ENCODE measurements around the gene UPP2. TPM values are rescaled to one million over a fixed set of nuclear protein-coding genes. Genes with fewer than 3 reads are reported as not detected.

The UPP2 gene
- total RNA-seq, 1 experiment from 2014 or later, result not detected

DNA sequence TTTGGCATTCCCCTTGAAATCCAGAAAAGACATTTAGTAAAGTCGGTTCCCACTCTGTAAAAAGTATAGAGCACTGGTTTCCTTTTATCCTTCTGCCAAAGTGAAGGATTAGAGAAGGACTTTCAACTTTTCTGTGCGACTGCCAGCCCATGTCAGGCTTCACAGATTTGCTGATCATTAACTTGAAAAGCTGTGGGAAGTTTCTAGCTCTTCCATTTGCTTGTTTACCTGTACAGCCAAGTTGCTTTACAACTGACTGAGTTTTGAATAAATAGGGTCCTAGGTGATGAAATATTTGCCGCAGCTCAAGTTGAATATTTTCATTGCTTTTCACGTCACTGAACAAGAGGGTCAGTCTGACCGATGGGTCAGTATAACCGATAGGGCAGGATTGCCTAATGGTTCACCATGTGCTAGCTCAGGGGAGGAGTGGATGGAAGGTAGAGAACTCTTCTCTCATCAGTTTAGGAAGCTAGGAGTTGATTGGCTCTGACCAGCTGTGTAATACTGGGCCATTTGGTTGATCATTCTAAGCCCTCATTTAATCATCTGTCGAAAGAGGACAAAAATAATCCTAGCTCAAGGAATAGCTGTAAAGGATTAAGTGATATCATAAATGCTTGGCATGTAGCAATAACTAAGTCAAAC is 30.4 kb downstream of the UPP2 start:
- in situ Hi-C loops (cut with HindIII; ENCODE audit: low pct_unique_long_range_greater_than_20kb, low sequenced_read_pairs) (no loop called here), intact Hi-C loops (cut with micrococcal nuclease; ENCODE audit: unreplicated experiment) (no loop called here)
- no peak overlapping the region for H3K27ac ChIP-seq (ENCODE audit: low read length)
- H3K4me3 ChIP-seq (ENCODE audit: low read depth in 2 of 2, low read length in 2 of 2), result no peak overlapping the region
- no TSS peak for BruUV-seq (replicated peaks)
- peaks cover 8% of the 10 kb centered on the region for H3K27me3 ChIP-seq (ENCODE audit: control insufficient read depth, insufficient read depth, low read length)
- CTCF ChIA-PET, result no interaction called here
- H3K4me1 ChIP-seq (ENCODE audit: control insufficient read depth, insufficient read depth, low read length), result no peaks in the 10 kb centered on the region
- ATAC-seq (no peak), DNase-seq (ENCODE audit: low read depth, low spot score) (no peak)
- no peaks in the 10 kb centered on the region for H3K36me3 ChIP-seq (ENCODE audit: control insufficient read depth, insufficient read depth, low read length)
- TF ChIP-seq POLR2AphosphoS5 (IDR thresholded peaks at IDR 0.05; ENCODE audit: low read depth, low read length) (no peak), TCF7L2 (IDR thresholded peaks at IDR 0.05; ENCODE audit: low read depth, low read length) (no peak), SIN3A (IDR thresholded peaks at IDR 0.05; ENCODE audit: borderline replicate concordance, insufficient read depth, low read depth, low read length) (no peak)
- TF ChIP-seq, protein P1, sequence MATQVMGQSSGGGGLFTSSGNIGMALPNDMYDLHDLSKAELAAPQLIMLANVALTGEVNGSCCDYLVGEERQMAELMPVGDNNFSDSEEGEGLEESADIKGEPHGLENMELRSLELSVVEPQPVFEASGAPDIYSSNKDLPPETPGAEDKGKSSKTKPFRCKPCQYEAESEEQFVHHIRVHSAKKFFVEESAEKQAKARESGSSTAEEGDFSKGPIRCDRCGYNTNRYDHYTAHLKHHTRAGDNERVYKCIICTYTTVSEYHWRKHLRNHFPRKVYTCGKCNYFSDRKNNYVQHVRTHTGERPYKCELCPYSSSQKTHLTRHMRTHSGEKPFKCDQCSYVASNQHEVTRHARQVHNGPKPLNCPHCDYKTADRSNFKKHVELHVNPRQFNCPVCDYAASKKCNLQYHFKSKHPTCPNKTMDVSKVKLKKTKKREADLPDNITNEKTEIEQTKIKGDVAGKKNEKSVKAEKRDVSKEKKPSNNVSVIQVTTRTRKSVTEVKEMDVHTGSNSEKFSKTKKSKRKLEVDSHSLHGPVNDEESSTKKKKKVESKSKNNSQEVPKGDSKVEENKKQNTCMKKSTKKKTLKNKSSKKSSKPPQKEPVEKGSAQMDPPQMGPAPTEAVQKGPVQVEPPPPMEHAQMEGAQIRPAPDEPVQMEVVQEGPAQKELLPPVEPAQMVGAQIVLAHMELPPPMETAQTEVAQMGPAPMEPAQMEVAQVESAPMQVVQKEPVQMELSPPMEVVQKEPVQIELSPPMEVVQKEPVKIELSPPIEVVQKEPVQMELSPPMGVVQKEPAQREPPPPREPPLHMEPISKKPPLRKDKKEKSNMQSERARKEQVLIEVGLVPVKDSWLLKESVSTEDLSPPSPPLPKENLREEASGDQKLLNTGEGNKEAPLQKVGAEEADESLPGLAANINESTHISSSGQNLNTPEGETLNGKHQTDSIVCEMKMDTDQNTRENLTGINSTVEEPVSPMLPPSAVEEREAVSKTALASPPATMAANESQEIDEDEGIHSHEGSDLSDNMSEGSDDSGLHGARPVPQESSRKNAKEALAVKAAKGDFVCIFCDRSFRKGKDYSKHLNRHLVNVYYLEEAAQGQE (IDR thresholded peaks at IDR 0.05; ENCODE audit: insufficient read depth in 1 of 2, low read depth in 2 of 2, low read length in 1 of 2), result no peak
- TF ChIP-seq, protein P2, sequence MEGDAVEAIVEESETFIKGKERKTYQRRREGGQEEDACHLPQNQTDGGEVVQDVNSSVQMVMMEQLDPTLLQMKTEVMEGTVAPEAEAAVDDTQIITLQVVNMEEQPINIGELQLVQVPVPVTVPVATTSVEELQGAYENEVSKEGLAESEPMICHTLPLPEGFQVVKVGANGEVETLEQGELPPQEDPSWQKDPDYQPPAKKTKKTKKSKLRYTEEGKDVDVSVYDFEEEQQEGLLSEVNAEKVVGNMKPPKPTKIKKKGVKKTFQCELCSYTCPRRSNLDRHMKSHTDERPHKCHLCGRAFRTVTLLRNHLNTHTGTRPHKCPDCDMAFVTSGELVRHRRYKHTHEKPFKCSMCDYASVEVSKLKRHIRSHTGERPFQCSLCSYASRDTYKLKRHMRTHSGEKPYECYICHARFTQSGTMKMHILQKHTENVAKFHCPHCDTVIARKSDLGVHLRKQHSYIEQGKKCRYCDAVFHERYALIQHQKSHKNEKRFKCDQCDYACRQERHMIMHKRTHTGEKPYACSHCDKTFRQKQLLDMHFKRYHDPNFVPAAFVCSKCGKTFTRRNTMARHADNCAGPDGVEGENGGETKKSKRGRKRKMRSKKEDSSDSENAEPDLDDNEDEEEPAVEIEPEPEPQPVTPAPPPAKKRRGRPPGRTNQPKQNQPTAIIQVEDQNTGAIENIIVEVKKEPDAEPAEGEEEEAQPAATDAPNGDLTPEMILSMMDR (IDR thresholded peaks at IDR 0.05), result no peak
- POLR2A ChIA-PET, result no interaction called here
- H3K9me3 ChIP-seq (ENCODE audit: control insufficient read depth, insufficient read depth, low read depth, low read length), result no peaks in the 10 kb centered on the region

DNA sequence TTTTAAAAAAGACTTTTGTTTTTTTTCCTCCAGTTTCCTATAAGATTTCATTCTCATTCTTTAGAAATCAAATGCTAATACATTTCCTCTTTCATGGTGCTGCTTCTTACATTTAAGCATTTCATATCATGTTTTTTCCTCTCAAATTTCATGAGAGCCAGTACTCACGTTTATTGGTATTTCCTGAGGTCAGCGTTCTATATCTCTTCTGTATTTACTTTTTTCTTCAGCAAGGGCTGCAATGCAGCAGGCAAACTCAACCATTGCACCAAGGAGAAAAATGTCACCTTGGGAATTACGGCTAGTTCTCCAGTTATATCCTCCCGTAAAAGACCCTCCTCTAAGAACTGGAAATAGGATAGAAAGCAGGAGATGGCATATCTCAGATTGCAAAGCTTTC is 32.4 kb downstream of the UPP2 start:
- no peaks in the 10 kb centered on the region for H3K36me3 ChIP-seq (ENCODE audit: control insufficient read depth, insufficient read depth, low read length)
- ChIA-PET CTCF (no interaction called here), POLR2A (no interaction called here)
- H3K27me3 ChIP-seq (ENCODE audit: control insufficient read depth, insufficient read depth, low read length), result peaks cover 8% of the 10 kb centered on the region
- H3K4me1 ChIP-seq (ENCODE audit: control insufficient read depth, insufficient read depth, low read length), result no peaks in the 10 kb centered on the region
- intact Hi-C loops (cut with micrococcal nuclease; ENCODE audit: unreplicated experiment), result no loop called here
- TF ChIP-seq, protein P2 (IDR thresholded peaks at IDR 0.05), result no peak
- TF ChIP-seq POLR2AphosphoS5 (IDR thresholded peaks at IDR 0.05; ENCODE audit: low read depth, low read length) (no peak), SIN3A (IDR thresholded peaks at IDR 0.05; ENCODE audit: borderline replicate concordance, insufficient read depth, low read depth, low read length) (no peak), TCF7L2 (IDR thresholded peaks at IDR 0.05; ENCODE audit: low read depth, low read length) (no peak)
- TF ChIP-seq, protein P1 (IDR thresholded peaks at IDR 0.05; ENCODE audit: insufficient read depth in 1 of 2, low read depth in 2 of 2, low read length in 1 of 2), result no peak
- no peaks in the 10 kb centered on the region for H3K9me3 ChIP-seq (ENCODE audit: control insufficient read depth, insufficient read depth, low read depth, low read length)
- in situ Hi-C loops (cut with HindIII; ENCODE audit: low pct_unique_long_range_greater_than_20kb, low sequenced_read_pairs), result no loop called here
- no TSS peak for BruUV-seq (replicated peaks)
- H3K4me3 ChIP-seq (ENCODE audit: low read depth in 2 of 2, low read length in 2 of 2), result no peak overlapping the region
- DNase-seq (ENCODE audit: low read depth, low spot score) (no peak), ATAC-seq (no peak)
- H3K27ac ChIP-seq (ENCODE audit: low read length), result no peak overlapping the region
